ENCODE results near the gene GPR25.

The GPR25 gene

GRCh38 chr1:200917291-200917817, 44.6 kb downstream of the GPR25 start:
- no peak overlapping the region for H3K27ac ChIP-seq (replicated peaks)
- no peaks in the 10 kb centered on the region for H3K27me3 ChIP-seq (ENCODE audit: insufficient read depth, poor library complexity, severe bottlenecking)
- no peak overlapping the region for H3K4me3 ChIP-seq (replicated peaks; ENCODE audit: insufficient read depth, low read length)
- no peak for DNase-seq (ENCODE audit: low read depth in 1 of 2, low spot score in 1 of 2)
- TF ChIP-seq SPI1 (IDR thresholded peaks at IDR 0.05; ENCODE audit: borderline replicate concordance, low read depth): no peak
- TF ChIP-seq GABPA (IDR thresholded peaks at IDR 0.05; ENCODE audit: low read depth): no peak
- TF ChIP-seq REST (IDR thresholded peaks at IDR 0.05; ENCODE audit: insufficient replicate concordance, low read depth): no peak
- no peak for TF ChIP-seq POLR2AphosphoS5 (IDR thresholded peaks at IDR 0.05; ENCODE audit: low read depth)
- TF ChIP-seq CTCF (IDR thresholded peaks at IDR 0.05; ENCODE audit: insufficient read depth, low read length): no peak

GRCh38 chr1:200918006-200918405, 45.2 kb downstream of the GPR25 start:
- H3K4me3 ChIP-seq (replicated peaks; ENCODE audit: insufficient read depth, low read length): no peak overlapping the region
- no peak for DNase-seq (ENCODE audit: low read depth in 1 of 2, low spot score in 1 of 2)
- H3K27ac ChIP-seq (replicated peaks): no peak overlapping the region
- TF ChIP-seq POLR2AphosphoS5 (IDR thresholded peaks at IDR 0.05; ENCODE audit: low read depth) (no peak), SPI1 (IDR thresholded peaks at IDR 0.05; ENCODE audit: borderline replicate concordance, low read depth) (no peak), GABPA (IDR thresholded peaks at IDR 0.05; ENCODE audit: low read depth) (no peak), CTCF (IDR thresholded peaks at IDR 0.05; ENCODE audit: insufficient read depth, low read length) (no peak), REST (IDR thresholded peaks at IDR 0.05; ENCODE audit: insufficient replicate concordance, low read depth) (no peak)
- H3K27me3 ChIP-seq (ENCODE audit: insufficient read depth, poor library complexity, severe bottlenecking): no peaks in the 10 kb centered on the region

- no peak overlapping the region for H3K4me3 ChIP-seq (replicated peaks; ENCODE audit: insufficient read depth, low read length)
- TF ChIP-seq REST (IDR thresholded peaks at IDR 0.05; ENCODE audit: insufficient replicate concordance, low read depth) (no peak), GABPA (IDR thresholded peaks at IDR 0.05; ENCODE audit: low read depth) (no peak), SPI1 (IDR thresholded peaks at IDR 0.05; ENCODE audit: borderline replicate concordance, low read depth) (no peak), CTCF (IDR thresholded peaks at IDR 0.05; ENCODE audit: insufficient read depth, low read length) (no peak), POLR2AphosphoS5 (IDR thresholded peaks at IDR 0.05; ENCODE audit: low read depth) (no peak)
- H3K27me3 ChIP-seq (ENCODE audit: insufficient read depth, poor library complexity, severe bottlenecking): no peaks in the 10 kb centered on the region
- DNase-seq (ENCODE audit: low read depth in 1 of 2, low spot score in 1 of 2): no peak
- H3K27ac ChIP-seq (replicated peaks): no peak overlapping the region
These were observed 46.6 kb downstream of the GPR25 start for GRCh38 chr1:200919386-200919785.

Measured in HL-60 (cell line).